GM18520 (cell line): ENCODE results near the gene CRHBP.
"Not testable (repeated sequence)": the region's sequence is repeated elsewhere in the genome, so short reads cannot be mapped to it uniquely, and the experiment has no call there.

Source experiments
- ATAC-seq: cut with Tn5 transposase; IDR thresholded peaks from one replicate; pipeline ENCODE4 v1.9.1; 2021; ENCODE audit not compliant: unreplicated experiment

CRHBP gene

GRCh38 chr5:76958991-76959767, 6.3 kb downstream of the CRHBP start:
- ATAC-seq: no peak

DNA sequence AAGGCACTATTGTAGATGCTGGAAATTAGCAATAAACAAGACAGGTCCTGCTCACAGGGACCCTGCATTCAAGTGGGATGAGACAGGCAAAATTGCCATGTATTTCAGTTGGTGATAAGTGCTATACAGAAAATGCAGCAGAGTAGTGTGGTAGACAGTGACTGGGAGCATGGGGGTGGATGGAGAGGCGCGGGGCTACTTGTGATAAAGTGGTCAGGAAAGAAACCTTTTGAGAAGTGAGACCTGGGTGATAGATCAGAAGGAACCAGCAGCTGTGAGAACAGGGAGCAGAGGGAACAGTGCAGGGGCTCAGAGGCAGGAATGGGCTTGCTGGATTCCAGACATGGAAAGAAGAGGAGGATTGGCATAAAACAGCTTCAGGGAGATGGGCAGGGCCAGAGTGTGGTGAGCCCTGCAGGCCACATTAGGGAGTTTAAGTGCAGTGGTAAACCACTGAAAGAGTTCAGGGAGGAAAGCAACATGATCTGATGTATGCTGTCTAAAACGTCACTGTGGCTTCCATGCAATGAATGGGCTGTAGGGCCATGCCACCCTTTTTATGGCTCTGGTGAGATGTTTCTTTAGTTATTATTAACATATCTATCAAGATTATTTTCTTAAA, 7.3 kb downstream of the CRHBP start:
- ATAC-seq: peak; percentile 85

DNA sequence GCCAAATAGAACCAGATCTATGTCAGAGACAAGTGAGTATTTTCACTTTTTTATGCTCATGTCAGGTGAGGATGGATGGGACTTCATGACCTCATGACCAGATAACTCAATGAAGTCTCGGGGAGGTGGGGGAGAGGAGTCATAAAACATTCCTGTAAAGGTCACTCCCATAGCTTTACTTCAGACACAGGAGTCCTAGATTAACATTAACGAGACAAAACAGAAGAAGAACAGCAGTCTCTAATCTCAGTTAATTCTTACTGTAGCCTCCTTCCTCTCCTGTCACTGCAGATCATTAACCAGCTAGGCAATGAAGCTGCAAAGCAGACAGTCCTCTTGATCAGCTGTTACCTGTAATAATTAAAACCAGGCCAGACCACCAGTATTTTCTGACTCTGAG, 11.2 kb downstream of the CRHBP start:
- ATAC-seq: no peak

- ATAC-seq: no peak
These were observed 18.7 kb downstream of the CRHBP start for GRCh38 chr5:76971511-76971910.

- ATAC-seq: no peak
These were observed 19.8 kb downstream of the CRHBP start for GRCh38 chr5:76972689-76973088.

DNA sequence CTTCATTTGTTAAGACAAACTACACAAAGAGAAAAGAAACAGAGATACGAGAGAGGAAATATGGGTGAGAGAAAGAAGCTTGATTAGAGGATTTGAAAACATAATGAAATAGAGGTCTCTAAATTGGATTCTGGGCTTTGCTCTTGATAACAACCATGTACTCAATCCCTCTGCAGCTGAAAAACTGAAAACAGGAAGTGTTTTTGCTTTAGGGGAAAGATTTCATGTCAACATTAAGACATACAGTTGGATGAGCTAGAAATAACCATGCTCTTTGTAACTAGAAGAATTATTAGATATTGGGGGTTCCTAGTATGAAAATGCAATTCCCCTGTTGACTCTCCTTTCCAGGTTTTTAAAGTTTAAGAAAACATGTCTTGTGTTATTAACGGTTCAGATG, 21.9 kb downstream of the CRHBP start:
- no peak for ATAC-seq

DNA sequence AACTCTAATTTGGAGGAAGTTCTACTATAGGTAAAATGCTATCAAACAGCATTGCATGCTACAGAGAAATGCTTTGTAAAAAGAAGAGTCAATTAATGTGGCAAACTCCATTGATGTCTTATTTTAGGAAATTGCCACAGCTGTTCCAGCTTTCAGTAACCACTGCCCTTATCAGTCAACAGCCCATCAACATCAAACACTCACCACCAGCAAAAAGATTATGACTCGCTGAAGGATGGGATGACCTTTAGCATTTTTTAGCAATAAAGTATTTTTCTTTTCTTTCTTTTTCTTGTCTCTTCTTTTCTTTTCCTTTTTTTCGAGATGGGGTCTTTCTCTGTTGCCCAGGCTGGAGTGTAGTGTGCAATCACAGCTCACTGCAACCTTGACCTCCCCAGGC, 26.0 kb downstream of the CRHBP start:
- no peak for ATAC-seq

DNA sequence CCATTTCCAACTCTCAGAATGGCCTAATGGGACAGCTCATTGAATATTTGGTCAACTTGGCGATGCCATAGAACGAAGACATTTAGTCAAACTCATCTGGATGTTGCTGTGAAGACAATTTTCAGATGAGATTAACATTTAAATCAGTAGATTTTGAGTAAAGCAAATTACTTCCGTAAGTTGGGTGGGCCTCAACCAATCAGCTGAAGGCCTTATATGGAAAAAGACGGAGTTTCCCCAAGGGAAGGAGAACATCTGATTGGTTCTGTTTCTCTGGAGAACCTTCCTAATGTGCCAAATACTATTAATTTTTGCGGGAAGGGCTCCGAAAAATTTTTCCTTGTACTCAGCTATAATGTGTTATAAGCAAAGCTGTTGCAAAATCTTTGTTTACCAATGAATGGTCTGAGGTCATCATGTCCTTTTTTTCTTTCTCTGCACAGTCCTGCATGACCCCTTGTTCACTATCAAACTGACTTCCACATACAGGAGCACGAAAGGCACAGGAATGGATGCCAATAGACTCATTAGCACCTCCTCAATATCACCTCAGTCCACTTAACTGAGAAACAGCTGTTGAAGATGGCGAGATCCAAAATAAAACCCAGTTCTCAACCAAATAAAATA, 27.8 kb downstream of the CRHBP start:
- ATAC-seq: no peak

DNA sequence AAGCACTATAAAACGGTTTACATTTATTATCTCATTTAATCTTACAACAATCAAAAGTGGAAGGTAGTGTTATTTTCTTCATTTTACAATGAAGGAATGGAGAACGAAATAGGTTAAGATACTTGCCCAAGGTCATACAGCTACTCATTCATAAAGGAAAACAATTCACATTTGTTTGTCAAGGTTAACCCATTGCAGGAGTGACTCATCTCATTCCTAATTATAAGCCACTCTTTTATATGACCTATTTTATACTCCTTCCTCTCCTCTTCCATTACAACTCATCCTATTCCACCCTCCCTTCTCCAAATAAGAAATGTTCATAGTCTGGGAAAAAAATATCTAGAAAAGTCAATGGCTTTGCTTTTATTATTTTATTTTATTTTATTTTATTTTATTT, 29.6 kb downstream of the CRHBP start:
- ATAC-seq: no peak

DNA sequence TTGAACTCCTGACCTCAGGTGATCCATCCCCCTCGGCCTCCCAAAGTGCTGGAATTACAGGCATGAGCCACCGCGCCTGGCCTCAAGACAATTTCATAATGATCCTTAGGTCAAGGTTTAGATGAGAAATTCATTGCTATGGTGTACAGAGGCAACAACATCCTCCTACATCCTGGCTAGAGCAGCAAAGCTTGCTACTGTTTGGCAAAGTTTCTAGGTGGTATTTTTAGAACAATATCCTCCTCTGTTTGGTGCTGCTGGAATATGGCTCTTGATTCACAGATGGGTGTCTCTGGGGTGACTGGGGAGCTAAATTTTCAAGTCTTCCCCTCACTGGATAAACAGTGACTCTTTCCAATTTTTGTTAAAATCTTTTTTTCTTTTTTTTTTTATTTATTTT, 30.6 kb downstream of the CRHBP start:
- ATAC-seq: no peak

DNA sequence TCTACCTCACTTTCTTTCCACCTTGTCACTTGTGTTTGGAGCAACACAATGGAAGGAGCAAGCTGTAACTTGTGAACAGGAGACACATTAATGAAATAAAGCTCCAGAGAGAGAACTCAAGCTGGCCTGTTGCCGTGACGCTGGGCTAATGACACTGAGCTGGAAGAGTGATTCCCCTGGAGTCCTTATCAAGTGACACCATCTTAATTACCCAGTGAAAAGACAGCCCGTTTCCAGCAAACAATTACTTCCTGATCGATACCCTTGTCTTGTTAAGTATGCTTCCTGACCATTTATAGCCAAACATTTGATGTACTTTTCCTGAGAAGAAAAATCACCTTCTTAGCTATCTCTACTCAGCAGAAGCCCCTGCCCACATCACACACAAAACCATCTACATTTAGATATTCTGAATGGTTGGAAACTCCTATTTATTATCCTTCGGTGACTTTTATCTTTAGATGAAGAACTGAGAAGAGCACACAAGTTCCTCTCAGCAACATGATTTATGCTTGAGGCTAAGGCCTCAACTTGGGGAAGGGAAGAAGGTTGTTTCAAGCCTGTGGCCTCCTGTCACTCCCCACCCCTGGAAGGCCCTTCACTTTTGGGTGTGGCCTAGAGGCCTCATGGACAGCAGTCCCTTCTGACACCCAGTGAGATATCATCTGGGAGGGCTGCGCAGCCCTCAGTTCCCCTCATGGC, 34.1 kb downstream of the CRHBP start:
- no peak for ATAC-seq

DNA sequence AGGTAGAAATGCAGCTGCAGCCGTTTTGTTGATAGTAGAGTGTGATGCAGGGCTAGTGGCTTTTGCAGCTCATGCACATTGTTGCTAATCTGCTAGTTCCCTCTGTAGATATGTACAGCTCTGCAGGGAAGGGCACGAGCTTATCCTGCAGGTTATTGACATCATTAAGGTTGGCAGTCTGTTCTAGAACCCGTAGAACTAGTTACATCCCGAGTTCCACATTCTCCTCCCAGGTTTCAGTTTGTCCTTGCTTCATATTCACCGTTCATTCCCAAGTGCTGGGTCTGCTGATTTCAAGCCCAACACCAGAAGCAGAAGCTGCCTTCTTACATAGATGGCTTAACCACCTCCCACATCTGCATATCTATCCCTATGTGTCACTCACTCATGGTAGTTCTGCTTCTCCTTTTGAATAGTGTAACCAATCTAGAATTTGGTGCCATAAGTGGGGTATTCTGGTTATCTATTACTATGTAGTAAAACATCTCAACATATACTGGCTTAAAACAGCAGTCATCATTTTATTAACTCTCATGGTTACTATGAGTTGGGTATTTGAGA, 38.1 kb downstream of the CRHBP start:
- ATAC-seq: no peak

GRCh38 chr5:76993436-76993835, 40.6 kb downstream of the CRHBP start:
- not testable (repeated sequence) for ATAC-seq

DNA sequence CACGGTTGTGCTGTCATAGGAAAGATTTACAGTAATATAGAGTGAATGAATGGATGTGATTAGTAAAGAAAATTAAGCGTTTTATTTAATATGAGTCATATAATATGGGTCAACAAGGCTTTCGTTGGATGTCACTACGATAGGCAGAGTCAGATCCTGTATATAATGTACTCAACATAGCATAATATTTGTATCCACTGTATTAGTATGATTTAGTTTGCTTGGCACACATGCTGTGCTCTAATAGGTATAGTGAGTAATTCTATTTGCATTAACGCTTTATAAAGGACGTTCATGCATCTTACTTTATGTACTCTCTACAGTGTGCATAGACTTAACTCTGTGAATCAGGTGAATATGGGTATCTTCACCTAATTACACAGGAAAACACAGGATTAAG, 41.5 kb downstream of the CRHBP start:
- no peak for ATAC-seq

DNA sequence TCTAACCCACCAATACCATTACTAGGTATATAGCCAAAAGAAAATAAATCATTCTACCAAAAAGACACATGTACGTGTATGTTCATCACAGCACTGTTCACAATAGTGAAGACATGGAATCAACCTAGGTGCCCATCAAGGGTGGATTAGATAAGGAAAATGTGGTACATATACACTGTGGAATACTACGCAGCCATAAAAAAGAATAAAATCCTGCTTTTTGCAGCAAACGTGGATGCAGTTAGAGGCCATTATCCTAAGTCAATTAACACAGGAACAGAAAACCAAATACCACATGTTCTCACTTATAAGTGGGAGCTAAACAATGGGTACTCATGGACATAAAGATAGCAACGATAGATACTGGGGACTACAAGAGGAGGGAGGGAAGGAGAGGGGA, 45.4 kb downstream of the CRHBP start:
- ATAC-seq: not testable (repeated sequence)

DNA sequence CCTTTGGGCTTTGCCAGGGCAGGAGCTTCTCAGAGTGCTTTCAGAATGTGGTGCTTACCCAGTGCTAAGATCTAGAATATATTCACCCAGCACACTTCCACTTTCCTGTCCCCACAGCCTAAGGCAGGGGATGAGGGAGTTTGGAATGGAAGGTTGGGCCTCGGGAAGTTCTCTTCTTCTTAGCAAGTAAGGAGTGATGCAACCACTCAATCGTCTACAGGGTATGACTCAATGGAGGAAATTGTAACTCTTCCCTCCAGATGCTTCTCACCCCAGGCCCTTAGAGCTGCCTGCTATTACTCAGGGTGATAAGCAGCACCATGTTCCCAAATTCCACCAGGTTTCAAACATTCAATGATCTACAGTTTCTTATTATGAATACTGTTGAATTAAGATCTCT, 46.6 kb downstream of the CRHBP start:
- no peak for ATAC-seq

- no peak for ATAC-seq
These were observed 50.4 kb downstream of the CRHBP start for GRCh38 chr5:77003246-77003645.

- ATAC-seq: no peak
These were observed 53.3 kb downstream of the CRHBP start for GRCh38 chr5:77006124-77006523.

DNA sequence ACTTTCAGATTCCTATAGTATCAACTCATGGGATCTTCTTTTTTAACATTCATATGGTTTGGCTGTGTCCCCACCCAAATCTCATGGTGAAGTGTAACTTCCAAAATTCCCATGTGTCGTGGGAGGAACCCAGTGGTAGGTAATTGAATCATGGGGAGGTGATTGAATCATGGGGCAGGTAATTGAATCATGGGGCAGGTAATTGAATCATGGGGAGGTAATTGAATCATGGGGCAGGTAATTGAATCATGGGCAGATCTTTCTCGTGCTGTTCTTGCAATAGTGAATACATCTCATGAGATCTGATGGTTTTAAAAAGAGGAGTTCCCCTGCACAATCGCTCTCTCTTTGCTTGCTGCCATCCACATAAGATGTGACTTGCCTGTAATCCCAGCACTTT, 55.6 kb downstream of the CRHBP start:
- no peak for ATAC-seq

- no peak for ATAC-seq
These were observed 57.4 kb downstream of the CRHBP start for GRCh38 chr5:77010243-77010642.

DNA sequence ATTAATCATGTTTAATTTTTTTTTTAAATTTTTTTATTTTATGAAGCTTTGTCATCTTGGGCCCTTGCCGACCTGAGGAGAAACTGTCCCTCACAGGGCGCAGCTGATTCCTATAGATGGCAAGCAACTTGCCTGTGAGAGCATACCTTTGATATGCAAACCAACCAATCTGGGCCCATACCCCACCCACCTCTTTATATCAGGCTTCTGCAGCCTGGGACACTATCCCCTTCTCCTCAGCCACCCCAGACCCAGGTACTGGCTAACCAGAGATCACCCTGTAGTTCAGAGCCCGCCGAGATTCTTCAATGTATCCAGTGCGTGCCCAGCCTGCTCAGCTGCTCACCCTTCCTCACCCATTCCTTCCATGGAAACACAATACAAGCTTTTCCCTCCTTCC, 58.7 kb downstream of the CRHBP start:
- ATAC-seq: no peak
